T-helper 1 cell (primary cell): ENCODE data around the gene BLTP2.
A peak's percentile ranks its signal among the peaks of the same experiment; 100 is the strongest.

Experiments used
- DNase-seq, 5 donors: peaks; one replicate each; pipeline ENCODE4 v3.0.0-alpha.2; 2012 to 2020

BLTP2 gene

GRCh38 chr17:28598799-28599310, 46.1 kb downstream of the BLTP2 start, which contains the start of gene SPAG5:
Gene SPAG5, minus strand, starts transcription at chr17:28599025. Its CDS starts 79 bp downstream, at chr17:28598946.
- DNase-seq: peak; percentile 91 to 97 (median 92)

GRCh38 chr17:28598389-28598788, 46.6 kb downstream of the BLTP2 start:
- DNase-seq: no peak

DNA sequence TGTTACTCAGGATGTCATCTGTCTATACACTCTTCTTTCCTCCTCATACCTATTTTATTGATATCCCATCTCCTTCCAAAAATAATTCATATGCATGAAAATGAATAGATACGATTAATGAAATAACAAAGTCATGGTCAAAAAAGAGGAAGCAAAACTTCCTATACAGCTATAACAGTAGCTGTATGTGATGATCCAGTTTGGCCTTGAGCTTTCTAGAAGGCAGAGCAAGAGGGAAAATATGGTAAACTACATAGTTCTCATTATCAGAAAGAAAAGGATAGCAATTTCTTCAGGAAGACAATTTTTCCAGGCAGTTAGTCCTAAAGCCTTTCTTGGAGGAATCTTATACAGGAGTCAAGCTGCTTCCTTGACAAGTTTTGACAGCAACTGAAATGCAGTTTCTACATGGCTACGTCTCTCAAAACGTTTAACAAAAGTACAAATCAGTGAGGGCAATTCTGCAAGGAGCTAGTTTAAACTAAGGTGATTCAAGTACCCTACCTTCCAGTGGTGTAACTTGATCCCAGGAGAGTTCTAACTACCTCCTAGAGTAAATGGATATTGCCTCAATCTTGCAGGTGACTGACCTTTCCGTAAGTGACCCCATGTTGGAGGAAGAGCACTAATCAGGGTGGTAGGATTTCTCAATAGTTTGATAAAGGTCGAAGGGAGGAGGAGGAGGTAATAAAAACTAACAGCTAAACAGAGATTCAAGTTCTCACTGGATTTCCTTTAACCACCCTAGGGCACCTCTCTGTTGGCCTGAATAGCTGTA, 47.2 kb downstream of the BLTP2 start:
- DNase-seq: no peak
